GM12865 (cell line): Measurements from ENCODE around the gene GZMA.

Experiments
- DNase-seq: peaks from one replicate; pipeline ENCODE4 v3.0.0; 2010; ENCODE audit warnings: low read depth
- H3K4me3 ChIP-seq: 2 replicates; pipeline ENCODE4 v1.5.1; 2011; ENCODE audit warnings: mild to moderate bottlenecking, low read depth, low read length, control low read depth
- TF ChIP-seq, protein P1 (sequence below): IDR thresholded peaks from 2 replicates; pipeline ENCODE4 v1.5.1; 2011; ENCODE audit warnings: low read length, control low read depth, low read depth, inconsistent platforms; ENCODE audit not compliant: insufficient read depth; ENCODE audit errors: missing control alignments

Gene GZMA

DNA sequence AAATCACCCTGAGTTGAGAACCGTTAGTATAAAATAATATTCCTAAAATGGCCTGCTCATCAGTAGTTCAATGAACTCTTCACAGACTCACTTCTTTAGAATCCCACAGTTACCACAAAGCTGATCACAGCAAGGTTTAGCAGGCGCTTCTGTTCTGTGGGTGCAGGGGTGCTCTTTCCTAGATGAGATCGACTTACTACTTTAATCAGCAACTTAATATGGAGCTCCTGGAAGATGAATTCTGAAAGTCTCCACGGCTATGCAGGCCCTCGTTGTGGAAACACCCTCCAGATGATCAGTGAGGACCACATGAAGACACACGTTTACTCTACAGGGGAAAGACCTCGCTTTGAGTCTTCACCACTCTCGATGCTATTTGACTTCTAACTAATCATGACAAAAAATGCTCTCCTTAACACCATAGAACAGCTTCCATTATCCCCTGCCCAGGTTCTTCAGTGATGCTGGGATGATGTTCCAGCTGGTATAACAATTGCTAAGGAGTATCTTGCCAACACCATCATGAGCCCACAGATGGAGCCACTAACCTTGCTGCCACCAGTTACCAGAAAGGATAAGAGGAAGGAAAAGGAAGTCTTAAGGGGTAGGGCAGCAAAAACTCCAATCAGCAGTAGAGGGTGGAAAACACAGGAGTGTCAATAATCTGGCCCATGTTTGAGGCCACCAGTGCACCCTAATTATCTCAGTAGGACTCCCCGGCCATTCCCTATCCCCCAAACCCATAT is 39.7 kb downstream of the GZMA start:
- no peak for DNase-seq
- TF ChIP-seq, protein P1, sequence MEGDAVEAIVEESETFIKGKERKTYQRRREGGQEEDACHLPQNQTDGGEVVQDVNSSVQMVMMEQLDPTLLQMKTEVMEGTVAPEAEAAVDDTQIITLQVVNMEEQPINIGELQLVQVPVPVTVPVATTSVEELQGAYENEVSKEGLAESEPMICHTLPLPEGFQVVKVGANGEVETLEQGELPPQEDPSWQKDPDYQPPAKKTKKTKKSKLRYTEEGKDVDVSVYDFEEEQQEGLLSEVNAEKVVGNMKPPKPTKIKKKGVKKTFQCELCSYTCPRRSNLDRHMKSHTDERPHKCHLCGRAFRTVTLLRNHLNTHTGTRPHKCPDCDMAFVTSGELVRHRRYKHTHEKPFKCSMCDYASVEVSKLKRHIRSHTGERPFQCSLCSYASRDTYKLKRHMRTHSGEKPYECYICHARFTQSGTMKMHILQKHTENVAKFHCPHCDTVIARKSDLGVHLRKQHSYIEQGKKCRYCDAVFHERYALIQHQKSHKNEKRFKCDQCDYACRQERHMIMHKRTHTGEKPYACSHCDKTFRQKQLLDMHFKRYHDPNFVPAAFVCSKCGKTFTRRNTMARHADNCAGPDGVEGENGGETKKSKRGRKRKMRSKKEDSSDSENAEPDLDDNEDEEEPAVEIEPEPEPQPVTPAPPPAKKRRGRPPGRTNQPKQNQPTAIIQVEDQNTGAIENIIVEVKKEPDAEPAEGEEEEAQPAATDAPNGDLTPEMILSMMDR = no peak
- no peak overlapping the region for H3K4me3 ChIP-seq

DNA sequence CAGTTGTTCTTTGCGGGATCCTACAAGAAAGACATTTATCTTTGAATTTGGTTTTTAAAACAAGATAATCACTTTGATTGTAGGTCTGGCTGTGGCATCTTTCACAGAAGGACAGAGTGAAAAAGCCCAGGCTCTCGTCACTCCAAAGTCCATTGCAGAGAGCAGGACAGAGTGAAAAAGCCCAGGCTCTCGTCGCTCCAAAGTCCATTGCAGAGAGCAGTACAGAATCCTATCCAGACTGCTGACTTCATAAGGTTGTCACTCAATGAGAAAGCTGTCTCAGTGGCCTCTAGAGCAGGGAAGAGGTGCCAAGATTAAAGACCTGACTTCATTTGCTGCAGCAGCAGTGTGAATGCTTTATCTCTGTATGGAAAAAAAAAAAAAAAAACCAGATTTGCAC is 41.2 kb downstream of the GZMA start:
- no peak overlapping the region for H3K4me3 ChIP-seq
- TF ChIP-seq, protein P1 = no peak

DNA sequence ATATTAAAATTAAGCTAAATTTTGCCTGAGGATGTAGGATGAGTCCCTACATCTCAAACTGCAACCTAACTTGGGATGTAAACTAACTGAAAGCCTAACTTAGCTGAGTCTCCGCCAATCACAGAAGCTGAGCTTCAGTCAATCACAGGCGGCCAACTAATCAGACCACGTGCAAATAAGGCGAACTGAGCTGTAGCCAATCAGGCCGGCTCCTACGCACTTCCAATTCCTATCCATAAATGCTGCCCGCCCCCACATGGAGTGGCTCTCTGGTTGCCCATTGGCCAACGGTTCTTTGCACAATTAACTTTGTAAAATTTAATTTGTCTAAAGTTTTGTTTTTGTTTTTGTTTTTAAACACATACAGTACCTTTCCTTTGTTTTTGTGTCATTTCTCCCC is 43.6 kb downstream of the GZMA start:
- no peak overlapping the region for H3K4me3 ChIP-seq
- DNase-seq = no peak
- TF ChIP-seq, protein P1 = no peak

More for the DNA sequence above, 41.2 kb downstream of the GZMA start:
- no peak for DNase-seq

DNA sequence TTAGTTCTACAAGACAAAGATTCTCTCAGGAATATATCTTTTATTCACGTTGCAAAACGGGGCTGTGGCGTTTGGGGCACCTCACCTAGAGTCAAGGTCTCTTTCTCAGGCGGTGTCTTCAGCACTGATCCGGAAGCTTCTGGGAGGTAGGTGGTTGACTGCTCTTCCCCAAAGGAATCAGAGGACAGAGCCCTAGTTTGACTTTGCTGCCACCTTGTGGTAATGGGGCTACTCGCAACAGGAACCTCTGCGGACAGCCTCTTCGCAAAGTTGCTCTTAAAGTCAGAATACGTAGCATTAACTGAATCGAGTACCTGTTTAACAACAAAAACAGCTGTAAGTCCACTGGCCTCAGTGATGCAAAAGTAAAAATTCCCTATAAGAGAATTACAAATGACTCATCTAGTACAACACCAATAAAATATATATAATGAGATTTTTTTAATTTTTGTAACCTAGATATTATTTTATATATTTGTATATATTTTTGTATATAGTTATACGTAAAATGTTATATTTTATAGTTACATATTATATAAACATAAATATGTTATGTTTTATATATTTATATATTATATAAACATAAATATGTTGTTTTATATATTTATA is 44.2 kb downstream of the GZMA start:
- DNase-seq = peak; percentile 79
- no peak overlapping the region for H3K4me3 ChIP-seq
- TF ChIP-seq, protein P1 = peak; percentile 92

DNA sequence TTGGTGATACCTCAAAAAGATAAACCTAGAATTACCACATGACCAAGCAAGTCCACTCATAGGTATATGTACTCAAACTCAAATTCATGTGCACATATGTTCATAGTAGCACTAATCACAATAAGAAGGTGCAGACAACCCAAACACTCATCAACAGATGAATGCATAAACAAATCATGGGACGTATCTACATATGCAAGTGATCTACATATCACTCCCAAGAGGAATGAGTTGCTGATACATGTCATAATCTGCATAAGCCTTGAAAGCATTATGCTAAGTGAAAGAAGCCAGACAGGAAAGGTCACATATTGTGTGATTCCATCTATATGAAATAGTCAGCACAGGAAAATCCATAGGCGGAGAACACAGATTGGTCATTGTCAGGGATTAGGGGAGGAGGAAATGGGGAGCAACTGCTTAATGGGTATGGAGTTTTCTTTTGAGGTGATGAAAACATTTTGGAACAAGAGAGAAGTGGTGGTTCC is 46.9 kb downstream of the GZMA start:
- H3K4me3 ChIP-seq = no peak overlapping the region
- TF ChIP-seq, protein P1 = no peak
- DNase-seq = no peak

DNA sequence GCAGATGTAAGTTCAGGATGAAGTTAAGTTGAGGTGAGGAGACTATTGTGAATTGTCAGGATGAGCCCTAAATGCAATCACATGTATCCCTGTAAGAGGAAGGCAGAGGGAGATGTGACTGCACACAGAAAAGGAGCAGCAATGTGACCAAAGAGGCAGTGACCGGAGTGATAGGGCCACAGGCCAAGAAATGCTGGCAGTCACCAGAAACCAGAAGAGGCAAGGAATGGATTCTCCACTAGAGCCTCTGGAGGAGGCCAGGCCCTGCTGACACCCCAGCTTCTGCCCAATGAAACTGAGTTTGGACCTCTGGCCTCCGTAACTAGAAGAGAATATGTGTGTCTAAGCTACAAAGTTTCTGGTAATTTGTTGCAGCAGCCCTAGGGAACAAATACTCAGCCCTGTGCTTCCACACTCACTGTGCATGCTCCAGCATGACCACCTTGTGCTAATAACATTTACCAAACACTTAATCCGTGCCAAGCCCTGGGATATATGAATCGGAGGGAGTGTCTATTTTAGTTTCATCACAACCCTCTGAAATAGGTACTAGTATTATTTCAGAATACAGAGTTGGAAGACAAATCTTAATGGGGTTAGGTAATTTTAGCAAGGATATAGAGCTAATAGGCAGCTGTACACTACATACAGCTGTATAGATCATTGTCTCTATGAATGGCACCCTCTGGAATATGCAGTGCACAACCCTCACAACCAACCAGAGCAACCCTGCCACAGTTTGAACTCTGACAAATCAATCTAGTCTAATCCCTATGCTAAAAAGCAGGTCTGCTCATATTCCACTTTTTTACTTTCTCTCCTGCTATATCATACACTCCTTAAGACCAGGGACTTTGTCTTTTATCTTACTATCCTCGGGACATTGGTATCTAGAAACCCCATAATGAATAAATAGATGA is 49.7 kb downstream of the GZMA start:
- TF ChIP-seq, protein P1 = no peak
- no peak for DNase-seq
- H3K4me3 ChIP-seq = no peak overlapping the region
